ENCODE measurements around the gene PSG1. TPM values are rescaled to one million over a fixed set of nuclear protein-coding genes. Genes with fewer than 3 reads are reported as not detected.
"Not testable (repeated sequence)": the region's sequence is repeated elsewhere in the genome, so short reads cannot be mapped to it uniquely, and the experiment has no call there.

The PSG1 gene
- not detected for total RNA-seq
- not detected for total RNA-seq (2013)

- intact Hi-C loops (cut with micrococcal nuclease): no loop called here
- DNase-seq (no peak), ATAC-seq (no peak)
- Mint-ChIP-seq H3K4me1 (no peaks in the 10 kb centered on the region), H3K36me3 (no peaks in the 10 kb centered on the region), H3K4me3 (no peak within 1 kb of the TSS), H3K9me3 (no peaks in the 10 kb centered on the region), H3K27me3 (ENCODE audit: low read depth in 2 of 2) (peaks cover 23 to 38% of the 10 kb centered on the region in 2 donors), H3K27ac (no peak within 1 kb of the TSS)
- H3K36me3 ChIP-seq (ENCODE audit: control insufficient read depth, insufficient read depth, low read length): no peaks in the 10 kb centered on the region
- no peaks in the 10 kb centered on the region for H3K27me3 ChIP-seq (ENCODE audit: control insufficient read depth, insufficient read depth, low read length)
- 47% methylated on average over 2 of the region's 2 CpGs for WGBS (ENCODE audit: insufficient coverage)
- H3K27ac ChIP-seq (ENCODE audit: low read length): no peak within 1 kb of the TSS
- TF ChIP-seq, protein P1, sequence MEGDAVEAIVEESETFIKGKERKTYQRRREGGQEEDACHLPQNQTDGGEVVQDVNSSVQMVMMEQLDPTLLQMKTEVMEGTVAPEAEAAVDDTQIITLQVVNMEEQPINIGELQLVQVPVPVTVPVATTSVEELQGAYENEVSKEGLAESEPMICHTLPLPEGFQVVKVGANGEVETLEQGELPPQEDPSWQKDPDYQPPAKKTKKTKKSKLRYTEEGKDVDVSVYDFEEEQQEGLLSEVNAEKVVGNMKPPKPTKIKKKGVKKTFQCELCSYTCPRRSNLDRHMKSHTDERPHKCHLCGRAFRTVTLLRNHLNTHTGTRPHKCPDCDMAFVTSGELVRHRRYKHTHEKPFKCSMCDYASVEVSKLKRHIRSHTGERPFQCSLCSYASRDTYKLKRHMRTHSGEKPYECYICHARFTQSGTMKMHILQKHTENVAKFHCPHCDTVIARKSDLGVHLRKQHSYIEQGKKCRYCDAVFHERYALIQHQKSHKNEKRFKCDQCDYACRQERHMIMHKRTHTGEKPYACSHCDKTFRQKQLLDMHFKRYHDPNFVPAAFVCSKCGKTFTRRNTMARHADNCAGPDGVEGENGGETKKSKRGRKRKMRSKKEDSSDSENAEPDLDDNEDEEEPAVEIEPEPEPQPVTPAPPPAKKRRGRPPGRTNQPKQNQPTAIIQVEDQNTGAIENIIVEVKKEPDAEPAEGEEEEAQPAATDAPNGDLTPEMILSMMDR (IDR thresholded peaks at IDR 0.05): no peak
- no peaks in the 10 kb centered on the region for H3K9me3 ChIP-seq (ENCODE audit: control insufficient read depth, insufficient read depth, low read length)
- H3K4me1 ChIP-seq (ENCODE audit: control insufficient read depth, insufficient read depth, low read length): no peaks in the 10 kb centered on the region
- H3K4me3 ChIP-seq (ENCODE audit: low read length): no peak within 1 kb of the TSS
Measured at GRCh38 chr19:42879613-42880012, at the start of gene PSG1. PSG1 (minus strand) TSS chr19:42879713; CDS start chr19:42879581, 132 bp downstream.

DNA sequence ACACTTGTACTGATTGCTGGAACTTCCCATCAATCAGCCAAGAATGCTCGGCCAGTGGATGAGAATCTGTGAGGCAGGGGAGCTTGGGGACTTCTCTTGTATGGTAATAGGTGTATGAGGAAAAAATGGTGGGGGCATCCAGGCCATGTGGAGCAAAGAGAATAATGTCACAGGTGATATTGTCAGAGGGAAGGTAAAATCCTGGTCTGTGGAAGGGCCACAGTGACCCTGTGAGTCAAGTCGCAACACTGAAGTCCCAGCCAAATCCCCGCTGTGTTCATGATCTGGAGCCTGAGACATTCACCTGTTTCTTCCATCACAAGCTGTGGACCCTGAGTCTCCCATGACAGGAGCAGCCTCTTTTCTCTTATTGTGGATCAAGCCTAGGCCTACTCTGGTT lies 49.4 kb upstream of the PSG1 start:
- Mint-ChIP-seq H3K4me3 (no peak overlapping the region), H3K36me3 (no peaks in the 10 kb centered on the region), H3K27me3 (ENCODE audit: low read depth in 2 of 2) (peaks cover 7 to 34% of the 10 kb centered on the region in 2 donors), H3K9me3 (no peaks in the 10 kb centered on the region), H3K4me1 (no peaks in the 10 kb centered on the region), H3K27ac (no peak overlapping the region)
- ATAC-seq (no peak), DNase-seq (no peak)
- Histone ChIP-seq H3K36me3 (ENCODE audit: control insufficient read depth, insufficient read depth, low read length) (no peaks in the 10 kb centered on the region), H3K9me3 (ENCODE audit: control insufficient read depth, insufficient read depth, low read length) (no peaks in the 10 kb centered on the region), H3K27ac (ENCODE audit: low read length) (no peak overlapping the region), H3K4me1 (ENCODE audit: control insufficient read depth, insufficient read depth, low read length) (no peaks in the 10 kb centered on the region), H3K4me3 (ENCODE audit: low read length) (no peak overlapping the region), H3K27me3 (ENCODE audit: control insufficient read depth, insufficient read depth, low read length) (no peaks in the 10 kb centered on the region)
- intact Hi-C loops (cut with micrococcal nuclease): no loop called here
- TF ChIP-seq, protein P1 (IDR thresholded peaks at IDR 0.05): no peak
- 95% methylated on average over 3 of the region's 3 CpGs for WGBS (ENCODE audit: insufficient coverage)

DNA sequence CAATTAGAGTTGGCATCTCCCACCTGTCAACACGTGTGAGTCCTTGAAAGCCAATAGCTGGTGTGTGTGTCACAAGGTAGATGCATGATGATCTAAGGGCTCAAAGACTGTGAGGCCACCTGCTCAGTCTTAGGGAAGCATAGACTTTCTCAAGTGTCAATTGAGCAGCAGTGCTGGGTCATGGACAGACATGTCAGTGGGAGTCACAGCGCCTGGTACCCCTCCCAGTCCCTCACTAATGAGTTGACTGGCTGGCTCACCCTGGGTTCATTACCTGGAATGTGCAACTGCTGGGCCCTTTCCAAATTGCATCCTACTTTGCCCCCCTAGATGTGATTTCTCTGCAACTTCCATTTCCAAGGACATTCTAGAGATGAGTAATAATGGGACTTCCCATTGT lies 47.3 kb upstream of the PSG1 start:
- Mint-ChIP-seq H3K27ac (no peak overlapping the region), H3K27me3 (ENCODE audit: low read depth in 2 of 2) (peaks cover 10 to 27% of the 10 kb centered on the region in 2 donors), H3K4me3 (no peak overlapping the region), H3K9me3 (no peaks in the 10 kb centered on the region), H3K4me1 (no peaks in the 10 kb centered on the region), H3K36me3 (no peaks in the 10 kb centered on the region)
- ATAC-seq (no peak), DNase-seq (no peak)
- TF ChIP-seq, protein P1 (IDR thresholded peaks at IDR 0.05): no peak
- intact Hi-C loops (cut with micrococcal nuclease): no loop called here
- H3K36me3 ChIP-seq (ENCODE audit: control insufficient read depth, insufficient read depth, low read length): no peaks in the 10 kb centered on the region
- no peaks in the 10 kb centered on the region for H3K27me3 ChIP-seq (ENCODE audit: control insufficient read depth, insufficient read depth, low read length)
- no peak overlapping the region for H3K4me3 ChIP-seq (ENCODE audit: low read length)
- H3K27ac ChIP-seq (ENCODE audit: low read length): no peak overlapping the region
- 51% methylated on average over 2 of the region's 2 CpGs for WGBS (ENCODE audit: insufficient coverage)
- no peaks in the 10 kb centered on the region for H3K9me3 ChIP-seq (ENCODE audit: control insufficient read depth, insufficient read depth, low read length)
- no peaks in the 10 kb centered on the region for H3K4me1 ChIP-seq (ENCODE audit: control insufficient read depth, insufficient read depth, low read length)

GRCh38 chr19:42923106-42923505 lies 43.6 kb upstream of the PSG1 start:
- H3K27ac Mint-ChIP-seq; ATAC-seq; intact Hi-C loops (cut with micrococcal nuclease); H3K9me3 ChIP-seq (ENCODE audit: control insufficient read depth, insufficient read depth, low read length); H3K4me1 Mint-ChIP-seq; H3K36me3 ChIP-seq (ENCODE audit: control insufficient read depth, insufficient read depth, low read length); H3K4me3 ChIP-seq (ENCODE audit: low read length); H3K27me3 ChIP-seq (ENCODE audit: control insufficient read depth, insufficient read depth, low read length); H3K4me3 Mint-ChIP-seq; H3K4me1 ChIP-seq (ENCODE audit: control insufficient read depth, insufficient read depth, low read length); H3K9me3 Mint-ChIP-seq; H3K36me3 Mint-ChIP-seq; H3K27ac ChIP-seq (ENCODE audit: low read length): not testable (repeated sequence)
- peak in 1 of 2 donors; percentile 25 for DNase-seq
- H3K27me3 Mint-ChIP-seq (ENCODE audit: low read depth in 2 of 2): peaks cover 12 to 14% of the 10 kb centered on the region in 2 donors
- TF ChIP-seq, protein P1 (IDR thresholded peaks at IDR 0.05): peak; percentile 60
- 48% methylated on average over 8 of the region's 9 CpGs for WGBS (ENCODE audit: insufficient coverage)

GRCh38 chr19:42920971-42921370 lies 41.5 kb upstream of the PSG1 start:
- DNase-seq; H3K27ac Mint-ChIP-seq; H3K4me1 ChIP-seq (ENCODE audit: control insufficient read depth, insufficient read depth, low read length); H3K36me3 ChIP-seq (ENCODE audit: control insufficient read depth, insufficient read depth, low read length); intact Hi-C loops (cut with micrococcal nuclease); H3K36me3 Mint-ChIP-seq; H3K4me1 Mint-ChIP-seq; H3K9me3 ChIP-seq (ENCODE audit: control insufficient read depth, insufficient read depth, low read length); H3K27ac ChIP-seq (ENCODE audit: low read length); ATAC-seq; H3K4me3 ChIP-seq (ENCODE audit: low read length); H3K4me3 Mint-ChIP-seq; H3K27me3 ChIP-seq (ENCODE audit: control insufficient read depth, insufficient read depth, low read length); H3K9me3 Mint-ChIP-seq: not testable (repeated sequence)
- peaks cover 0 to 11% of the 10 kb centered on the region in 2 donors for H3K27me3 Mint-ChIP-seq (ENCODE audit: low read depth in 2 of 2)
